Measurements from ENCODE around the gene VPS33B.

Gene VPS33B

GRCh38 chr15:90949979-90950675, 72.3 kb downstream of the VPS33B start:
- TF ChIP-seq, protein P1, sequence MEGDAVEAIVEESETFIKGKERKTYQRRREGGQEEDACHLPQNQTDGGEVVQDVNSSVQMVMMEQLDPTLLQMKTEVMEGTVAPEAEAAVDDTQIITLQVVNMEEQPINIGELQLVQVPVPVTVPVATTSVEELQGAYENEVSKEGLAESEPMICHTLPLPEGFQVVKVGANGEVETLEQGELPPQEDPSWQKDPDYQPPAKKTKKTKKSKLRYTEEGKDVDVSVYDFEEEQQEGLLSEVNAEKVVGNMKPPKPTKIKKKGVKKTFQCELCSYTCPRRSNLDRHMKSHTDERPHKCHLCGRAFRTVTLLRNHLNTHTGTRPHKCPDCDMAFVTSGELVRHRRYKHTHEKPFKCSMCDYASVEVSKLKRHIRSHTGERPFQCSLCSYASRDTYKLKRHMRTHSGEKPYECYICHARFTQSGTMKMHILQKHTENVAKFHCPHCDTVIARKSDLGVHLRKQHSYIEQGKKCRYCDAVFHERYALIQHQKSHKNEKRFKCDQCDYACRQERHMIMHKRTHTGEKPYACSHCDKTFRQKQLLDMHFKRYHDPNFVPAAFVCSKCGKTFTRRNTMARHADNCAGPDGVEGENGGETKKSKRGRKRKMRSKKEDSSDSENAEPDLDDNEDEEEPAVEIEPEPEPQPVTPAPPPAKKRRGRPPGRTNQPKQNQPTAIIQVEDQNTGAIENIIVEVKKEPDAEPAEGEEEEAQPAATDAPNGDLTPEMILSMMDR (IDR thresholded peaks at IDR 0.05; ENCODE audit: control insufficient read depth, insufficient read depth, low read depth, low read length, missing control alignments) = no peak
- H3K4me3 ChIP-seq (ENCODE audit: control insufficient read depth, low read depth, low read length) = no peak overlapping the region
- no peak for DNase-seq (ENCODE audit: low read depth)

Measured in AG09309 (cell line).